ENCODE data around the gene ATP6V1G1. TPM values are rescaled to one million over a fixed set of nuclear protein-coding genes. Genes with fewer than 3 reads are reported as not detected.

ATP6V1G1 gene
- polyA plus RNA-seq, 1 donor from 2014 or later: 802 TPM

- H3K9me3 ChIP-seq (ENCODE audit: low read length): no peaks in the 10 kb centered on the region
- H3K27me3 ChIP-seq (ENCODE audit: insufficient read depth, low read depth, low read length): no peaks in the 10 kb centered on the region
- H3K36me3 ChIP-seq (ENCODE audit: insufficient read depth, low read length): no peaks in the 10 kb centered on the region
- H3K9me2 ChIP-seq (ENCODE audit: insufficient read depth, low read length): no peaks in the 10 kb centered on the region
- H3K4me3 ChIP-seq (ENCODE audit: low read length): no peak overlapping the region
- H3K79me2 ChIP-seq (replicated peaks; ENCODE audit: insufficient read depth, low read length): no peaks in the 10 kb centered on the region
- no peak overlapping the region for H3K27ac ChIP-seq (ENCODE audit: low read length)
- no peaks in the 10 kb centered on the region for H4K20me1 ChIP-seq (ENCODE audit: insufficient read depth)
- no peak overlapping the region for H2AFZ ChIP-seq (ENCODE audit: low read depth, low read length)
- H3K4me2 ChIP-seq (ENCODE audit: low read length): no peak overlapping the region
- H3F3A ChIP-seq (ENCODE audit: insufficient read depth, low read length, poor library complexity, severe bottlenecking): no peaks in the 10 kb centered on the region
- TF ChIP-seq RAD21 (conservative IDR thresholded peaks at IDR 0.05): no peak
- TF ChIP-seq REST (IDR thresholded peaks at IDR 0.05; ENCODE audit: borderline replicate concordance): no peak
- TF ChIP-seq TAF1 (IDR thresholded peaks at IDR 0.05; ENCODE audit: low read depth): no peak
- no peak for TF ChIP-seq CTCF (IDR thresholded peaks at IDR 0.05; ENCODE audit: poor library complexity, severe bottlenecking)
- no peak for TF ChIP-seq POLR2AphosphoS5 (IDR thresholded peaks at IDR 0.05)
- no peak for TF ChIP-seq MXI1 (conservative IDR thresholded peaks at IDR 0.05; ENCODE audit: poor library complexity, severe bottlenecking)
- no peak for TF ChIP-seq SMC3 (conservative IDR thresholded peaks at IDR 0.05; ENCODE audit: poor library complexity)
- TF ChIP-seq EZH2 (IDR thresholded peaks at IDR 0.05; ENCODE audit: borderline replicate concordance, insufficient read depth, low read length, poor library complexity, severe bottlenecking): no peak
- H3K9ac ChIP-seq (ENCODE audit: low read length): no peak overlapping the region
These were observed 29.3 kb downstream of the ATP6V1G1 start for GRCh38 chr9:114616684-114617520.

GRCh38 chr9:114619191-114619761 lies 31.7 kb downstream of the ATP6V1G1 start:
- Histone ChIP-seq H3F3A (ENCODE audit: insufficient read depth, low read length, poor library complexity, severe bottlenecking) (no peaks in the 10 kb centered on the region), H3K79me2 (replicated peaks; ENCODE audit: insufficient read depth, low read length) (no peaks in the 10 kb centered on the region), H3K4me2 (ENCODE audit: low read length) (no peak overlapping the region), H3K9me3 (ENCODE audit: low read length) (no peaks in the 10 kb centered on the region), H3K9ac (ENCODE audit: low read length) (no peak overlapping the region), H3K9me2 (ENCODE audit: insufficient read depth, low read length) (no peaks in the 10 kb centered on the region), H3K27ac (ENCODE audit: low read length) (no peak overlapping the region), H3K27me3 (ENCODE audit: insufficient read depth, low read depth, low read length) (no peaks in the 10 kb centered on the region), H4K20me1 (ENCODE audit: insufficient read depth) (no peaks in the 10 kb centered on the region), H2AFZ (ENCODE audit: low read depth, low read length) (no peak overlapping the region), H3K4me3 (ENCODE audit: low read length) (no peak overlapping the region), H3K36me3 (ENCODE audit: insufficient read depth, low read length) (no peaks in the 10 kb centered on the region)
- no peak for TF ChIP-seq RAD21 (conservative IDR thresholded peaks at IDR 0.05)
- TF ChIP-seq CTCF (IDR thresholded peaks at IDR 0.05; ENCODE audit: poor library complexity, severe bottlenecking): no peak
- TF ChIP-seq EZH2 (IDR thresholded peaks at IDR 0.05; ENCODE audit: borderline replicate concordance, insufficient read depth, low read length, poor library complexity, severe bottlenecking): no peak
- no peak for TF ChIP-seq TAF1 (IDR thresholded peaks at IDR 0.05; ENCODE audit: low read depth)
- no peak for TF ChIP-seq POLR2AphosphoS5 (IDR thresholded peaks at IDR 0.05)
- no peak for TF ChIP-seq SMC3 (conservative IDR thresholded peaks at IDR 0.05; ENCODE audit: poor library complexity)
- TF ChIP-seq REST (IDR thresholded peaks at IDR 0.05; ENCODE audit: borderline replicate concordance): no peak
- no peak for TF ChIP-seq EP300 (conservative IDR thresholded peaks at IDR 0.05; ENCODE audit: poor library complexity, severe bottlenecking)
- TF ChIP-seq MXI1 (conservative IDR thresholded peaks at IDR 0.05; ENCODE audit: poor library complexity, severe bottlenecking): no peak

Data from neural cell (in vitro differentiated cells).